ENCODE data around the gene MRTO4.

Gene MRTO4

DNA sequence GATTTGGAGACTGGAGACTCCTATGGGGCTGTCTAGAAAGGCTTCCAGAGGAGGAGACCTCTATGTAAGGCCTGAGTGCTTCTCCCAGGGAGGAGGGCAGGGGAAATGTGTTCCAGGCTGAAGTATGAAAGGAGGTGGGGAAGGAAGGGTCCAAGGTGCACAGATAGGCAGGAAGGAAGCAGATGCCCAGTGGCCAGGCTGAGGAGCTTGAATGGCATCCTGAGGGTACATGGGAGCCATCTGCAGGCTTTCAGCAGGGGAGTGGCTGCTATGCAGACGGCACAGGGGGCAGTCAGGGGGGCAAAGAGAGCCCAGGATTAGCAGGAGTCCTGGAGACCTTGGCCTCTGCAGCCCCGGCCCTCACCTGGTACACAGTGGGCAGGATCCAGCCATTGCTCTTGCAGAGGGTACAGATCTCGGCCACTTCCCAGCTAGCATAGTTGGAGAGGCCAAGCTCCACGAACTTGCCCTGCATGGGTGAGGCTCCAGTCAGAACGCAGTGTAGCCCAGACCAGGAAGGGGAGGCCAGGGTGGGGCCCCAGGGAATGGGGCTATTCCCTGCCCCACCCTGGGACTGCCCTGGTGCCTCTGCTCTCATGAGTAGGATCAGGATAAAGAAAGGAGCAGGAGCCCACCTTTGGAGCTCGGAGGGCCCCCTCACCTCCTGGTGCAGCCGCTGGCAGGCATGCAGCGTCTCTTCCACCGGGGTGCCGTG lies 56.3 kb downstream of the MRTO4 start:
- DNase-seq: no peak
- intact Hi-C loops (cut with DNase I): no loop called here

DNA sequence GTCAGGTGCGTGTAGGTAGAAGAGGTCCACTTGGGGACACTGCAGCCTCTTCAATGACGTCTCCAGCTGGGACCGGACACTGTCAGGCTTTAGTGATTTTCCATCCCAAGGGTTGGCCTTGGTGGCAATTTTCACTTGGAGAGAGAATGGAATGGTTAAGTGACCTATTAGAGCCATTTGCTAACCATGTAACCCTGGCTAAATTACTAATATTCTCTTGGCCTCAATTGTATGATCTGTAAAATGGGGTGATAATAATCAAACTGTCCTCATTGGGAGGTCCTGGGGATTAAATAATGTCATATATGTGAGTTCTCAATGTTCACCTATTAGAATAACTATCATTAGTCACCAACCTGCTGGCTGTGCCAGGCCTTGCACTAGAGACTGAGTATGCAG lies 56.9 kb downstream of the MRTO4 start:
- no peak for DNase-seq
- intact Hi-C loops (cut with DNase I): no loop called here

DNA sequence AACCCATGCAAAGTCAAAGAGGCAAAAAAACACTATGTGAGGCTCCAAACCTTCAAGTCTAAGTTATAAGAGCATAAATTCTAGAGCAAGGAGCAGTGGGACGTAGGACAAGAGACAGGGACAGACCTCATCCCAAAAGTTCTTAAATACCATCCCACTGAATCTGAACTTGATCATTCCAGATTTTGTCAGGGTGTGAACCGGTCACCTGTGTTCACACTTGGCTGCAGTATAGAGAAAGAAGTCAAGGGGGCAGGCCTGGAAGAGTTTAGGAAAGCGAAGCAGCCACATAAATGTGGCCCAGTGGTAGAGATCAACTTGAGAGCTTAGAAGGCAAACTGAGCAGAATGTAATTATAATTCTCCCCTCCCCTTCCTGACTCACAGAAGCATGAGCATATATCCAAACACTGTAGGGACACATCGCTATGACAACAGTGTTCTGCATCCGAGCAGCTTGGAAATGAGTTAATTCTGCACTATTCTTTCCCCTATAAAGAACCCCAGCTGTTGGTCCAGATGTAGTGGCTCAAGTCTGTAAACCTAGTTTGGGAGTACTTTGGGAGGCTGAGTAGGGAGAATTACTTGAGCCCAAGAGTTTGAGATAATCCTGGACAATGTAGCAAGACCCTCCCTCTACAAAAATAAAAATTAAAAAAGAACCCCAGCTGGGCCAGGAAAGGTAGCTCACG lies 57.7 kb downstream of the MRTO4 start:
- intact Hi-C loops (cut with DNase I): no loop called here
- DNase-seq: no peak

All from posterior cingulate gyrus (tissue), 11 donors.